ENCODE results near the gene ANO2.

DNA sequence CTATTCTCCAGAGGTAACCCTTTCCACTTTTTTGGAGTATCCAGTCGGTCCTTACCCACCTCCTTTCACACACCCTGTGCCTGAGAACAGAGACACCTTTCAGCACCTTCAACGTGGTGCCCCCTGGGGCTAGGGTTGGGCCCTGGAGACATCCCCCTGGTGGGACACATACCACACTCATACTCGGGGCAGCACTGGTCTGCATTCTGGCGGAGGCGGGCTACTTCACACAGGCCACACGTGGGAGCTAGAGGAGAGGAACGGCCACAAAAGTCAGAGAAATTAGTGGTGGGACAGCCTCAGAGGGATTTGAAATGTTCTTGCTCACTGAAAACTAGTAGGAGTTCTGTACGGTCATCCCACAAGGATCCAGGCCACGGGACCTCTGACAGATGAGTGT, 39.8 kb upstream of the ANO2 start:
- no peak for TF ChIP-seq REST (IDR thresholded peaks at IDR 0.05; ENCODE audit: low read depth)
- no peak for TF ChIP-seq YY1 (IDR thresholded peaks at IDR 0.05; ENCODE audit: low read depth)
- no peak for TF ChIP-seq USF1 (IDR thresholded peaks at IDR 0.05)
- no peak for TF ChIP-seq MAX (IDR thresholded peaks at IDR 0.05)
- TF ChIP-seq ZBTB7A (IDR thresholded peaks at IDR 0.05; ENCODE audit: low read depth) = no peak
- no peak for TF ChIP-seq TAF1 (IDR thresholded peaks at IDR 0.05; ENCODE audit: low read depth)
- no peak for TF ChIP-seq CREB1 (IDR thresholded peaks at IDR 0.05; ENCODE audit: low read depth)
- TF ChIP-seq EP300 (IDR thresholded peaks at IDR 0.05; ENCODE audit: borderline replicate concordance) = no peak
- TF ChIP-seq FOXM1 (IDR thresholded peaks at IDR 0.05; ENCODE audit: borderline replicate concordance, low read depth) = no peak
- TF ChIP-seq TCF12 (IDR thresholded peaks at IDR 0.05; ENCODE audit: low read depth) = no peak
- no peak for TF ChIP-seq CEBPB (IDR thresholded peaks at IDR 0.05)
- no peak for TF ChIP-seq TEAD4 (IDR thresholded peaks at IDR 0.05)
